PFSK-1 (cell line): ENCODE data around the gene RALGAPB.

ENCODE experiments used
- FOXP2 ChIP-seq: optimal IDR thresholded peaks from 2 replicates; pipeline ENCODE3; 2011; ENCODE audit warnings: borderline replicate concordance, control low read depth, inconsistent platforms; ENCODE audit not compliant: insufficient read depth; ENCODE audit errors: extremely low read length, extremely low read depth
- POLR2AphosphoS5 ChIP-seq: IDR thresholded peaks from 2 replicates; pipeline ENCODE4 v1.6.1; 2012; ENCODE audit warnings: low read depth, mild to moderate bottlenecking, control low read depth, low read length, moderate library complexity
- SIN3A ChIP-seq: IDR thresholded peaks from 2 replicates; pipeline ENCODE4 v1.6.1; 2012; ENCODE audit warnings: mild to moderate bottlenecking, low read length, moderate library complexity, borderline replicate concordance; ENCODE audit not compliant: insufficient read depth
- TAF1 ChIP-seq: IDR thresholded peaks from 2 replicates; pipeline ENCODE4 v1.6.1; 2012; ENCODE audit warnings: low read length, control low read depth, borderline replicate concordance; ENCODE audit not compliant: insufficient read depth
- TF ChIP-seq, protein P1 (sequence below), 2 experiments: IDR thresholded peaks; 2 replicates each; pipeline versions ENCODE4 v1.6.1 to v1.8.0; 2011 to 2012; ENCODE audit warnings: low read depth in 2 of 2, low read length in 2 of 2, control low read depth in 1 of 2, inconsistent platforms in 1 of 2, mild to moderate bottlenecking in 1 of 2, moderate library complexity in 1 of 2; ENCODE audit not compliant: insufficient read depth in 1 of 2

RALGAPB gene

DNA sequence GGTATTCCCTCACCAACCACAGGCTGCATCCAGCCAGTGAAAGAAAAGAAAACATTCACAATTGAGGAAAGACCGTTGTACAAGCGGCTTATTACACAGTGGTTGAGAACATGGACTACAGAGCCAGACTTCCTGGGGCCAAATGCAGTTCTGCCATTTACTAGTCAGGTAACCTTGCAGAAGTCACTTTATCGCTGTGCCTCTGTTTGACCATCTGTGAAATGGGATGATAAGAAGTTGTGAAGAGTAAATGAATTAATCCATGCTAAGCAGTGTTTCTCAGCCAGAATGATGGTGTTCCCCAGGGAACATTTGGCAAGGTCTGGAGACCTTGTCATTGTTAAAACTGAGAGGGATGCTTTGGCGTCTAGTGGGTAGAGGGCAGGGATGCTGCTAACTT, 143.8 kb downstream of the RALGAPB start:
- TF ChIP-seq POLR2AphosphoS5, result no peak
- no peak for TF ChIP-seq TAF1
- TF ChIP-seq, protein P1, sequence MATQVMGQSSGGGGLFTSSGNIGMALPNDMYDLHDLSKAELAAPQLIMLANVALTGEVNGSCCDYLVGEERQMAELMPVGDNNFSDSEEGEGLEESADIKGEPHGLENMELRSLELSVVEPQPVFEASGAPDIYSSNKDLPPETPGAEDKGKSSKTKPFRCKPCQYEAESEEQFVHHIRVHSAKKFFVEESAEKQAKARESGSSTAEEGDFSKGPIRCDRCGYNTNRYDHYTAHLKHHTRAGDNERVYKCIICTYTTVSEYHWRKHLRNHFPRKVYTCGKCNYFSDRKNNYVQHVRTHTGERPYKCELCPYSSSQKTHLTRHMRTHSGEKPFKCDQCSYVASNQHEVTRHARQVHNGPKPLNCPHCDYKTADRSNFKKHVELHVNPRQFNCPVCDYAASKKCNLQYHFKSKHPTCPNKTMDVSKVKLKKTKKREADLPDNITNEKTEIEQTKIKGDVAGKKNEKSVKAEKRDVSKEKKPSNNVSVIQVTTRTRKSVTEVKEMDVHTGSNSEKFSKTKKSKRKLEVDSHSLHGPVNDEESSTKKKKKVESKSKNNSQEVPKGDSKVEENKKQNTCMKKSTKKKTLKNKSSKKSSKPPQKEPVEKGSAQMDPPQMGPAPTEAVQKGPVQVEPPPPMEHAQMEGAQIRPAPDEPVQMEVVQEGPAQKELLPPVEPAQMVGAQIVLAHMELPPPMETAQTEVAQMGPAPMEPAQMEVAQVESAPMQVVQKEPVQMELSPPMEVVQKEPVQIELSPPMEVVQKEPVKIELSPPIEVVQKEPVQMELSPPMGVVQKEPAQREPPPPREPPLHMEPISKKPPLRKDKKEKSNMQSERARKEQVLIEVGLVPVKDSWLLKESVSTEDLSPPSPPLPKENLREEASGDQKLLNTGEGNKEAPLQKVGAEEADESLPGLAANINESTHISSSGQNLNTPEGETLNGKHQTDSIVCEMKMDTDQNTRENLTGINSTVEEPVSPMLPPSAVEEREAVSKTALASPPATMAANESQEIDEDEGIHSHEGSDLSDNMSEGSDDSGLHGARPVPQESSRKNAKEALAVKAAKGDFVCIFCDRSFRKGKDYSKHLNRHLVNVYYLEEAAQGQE (IDR thresholded peaks at IDR 0.05; ENCODE audit: insufficient read depth in 1 of 2, low read depth in 2 of 2, low read length in 2 of 2), result no peak
- TF ChIP-seq FOXP2, result no peak
- no peak for TF ChIP-seq SIN3A

GRCh38 chr20:38617011-38617829, 144.6 kb downstream of the RALGAPB start:
- TF ChIP-seq SIN3A, result no peak
- TF ChIP-seq FOXP2, result no peak
- TF ChIP-seq TAF1, result no peak
- TF ChIP-seq POLR2AphosphoS5, result no peak
- TF ChIP-seq, protein P1 (IDR thresholded peaks at IDR 0.05; ENCODE audit: insufficient read depth in 1 of 2, low read depth in 2 of 2, low read length in 2 of 2), result no peak

DNA sequence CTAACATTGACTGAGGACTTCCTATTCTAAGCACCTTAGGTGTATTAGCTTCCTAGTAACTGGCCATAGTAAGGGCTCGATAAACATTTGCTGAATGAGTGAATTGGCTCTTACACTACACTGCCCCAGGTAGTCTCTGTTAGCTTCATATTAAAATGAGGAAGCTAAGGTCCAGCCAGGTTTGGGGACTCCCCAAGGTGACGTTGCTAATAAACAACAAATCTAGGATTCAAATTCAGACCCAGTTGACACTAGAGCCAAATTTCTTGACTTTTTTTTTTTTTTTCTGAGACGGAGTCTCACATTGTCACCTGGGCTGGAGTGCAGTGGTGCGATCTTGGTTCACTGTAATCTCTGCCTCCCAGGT, 145.2 kb downstream of the RALGAPB start:
- TF ChIP-seq POLR2AphosphoS5 (no peak), FOXP2 (no peak), SIN3A (no peak)
- TF ChIP-seq, protein P1 (IDR thresholded peaks at IDR 0.05; ENCODE audit: insufficient read depth in 1 of 2, low read depth in 2 of 2, low read length in 2 of 2), result no peak

DNA sequence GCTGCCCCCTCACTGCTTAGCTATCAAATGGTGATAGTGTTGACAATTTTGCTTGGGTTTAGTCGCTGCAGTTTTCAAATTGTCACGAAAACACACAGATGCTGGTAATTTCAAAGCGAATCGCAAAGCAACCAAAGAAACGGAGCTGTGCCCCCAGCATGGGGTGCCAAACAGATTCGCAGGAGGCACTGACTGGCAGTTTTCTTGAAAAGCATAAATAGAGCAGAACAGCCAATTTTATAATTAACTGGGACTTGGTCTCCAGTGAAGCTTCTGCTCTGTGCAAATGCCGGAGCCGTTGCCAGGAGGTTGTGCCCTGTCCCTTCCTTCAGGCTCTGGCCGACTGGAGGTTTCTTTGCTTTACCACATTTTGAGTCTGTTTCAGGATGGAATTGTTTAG, 147.8 kb downstream of the RALGAPB start:
- TF ChIP-seq SIN3A (no peak), POLR2AphosphoS5 (no peak), FOXP2 (no peak), TAF1 (no peak)
- TF ChIP-seq, protein P1 (IDR thresholded peaks at IDR 0.05; ENCODE audit: insufficient read depth in 1 of 2, low read depth in 2 of 2, low read length in 2 of 2), result no peak

GRCh38 chr20:38623061-38623460, 150.4 kb downstream of the RALGAPB start:
- no peak for TF ChIP-seq TAF1
- no peak for TF ChIP-seq FOXP2
- TF ChIP-seq SIN3A, result no peak
- TF ChIP-seq, protein P1 (IDR thresholded peaks at IDR 0.05; ENCODE audit: insufficient read depth in 1 of 2, low read depth in 2 of 2, low read length in 2 of 2), result no peak
- no peak for TF ChIP-seq POLR2AphosphoS5
